Gastroesophageal sphincter (tissue), 4 donors: ENCODE measurements around the gene TMEM255B. TPM values are rescaled to one million over a fixed set of nuclear protein-coding genes. Genes with fewer than 3 reads are reported as not detected.

Experiments
- ATAC-seq: fragments of 150-250 bp; one replicate; pipeline ENCODE4 v1.9.1; 2016; ENCODE audit warnings: mild to moderate bottlenecking, moderate library complexity
- H3K27ac ChIP-seq, 4 donors: fragments of 200-600 bp; sonication (generic) in 3 of 4; 1 replicate in 3 of 4; 2 replicates in 1 of 4; pipeline ENCODE4 v1.5.1; 2016 to 2019
- H3K27me3 ChIP-seq: fragments of 200-600 bp; sonication (generic); one replicate; pipeline ENCODE4 v1.5.1; 2019
- H3K36me3 ChIP-seq, 2 donors: fragments of 200-600 bp; sonication (generic); one replicate each; pipeline ENCODE4 v1.5.1; 2019; ENCODE audit warnings: control low read depth in 1 of 2
- H3K4me1 ChIP-seq, 3 donors: fragments of 200-600 bp; sonication (generic); 1 replicate in 2 of 3; 2 replicates in 1 of 3; pipeline ENCODE4 v1.5.1; 2016 to 2019; ENCODE audit warnings: control low read depth in 2 of 3
- H3K4me3 ChIP-seq, 2 donors: fragments of 200-600 bp; sonication (generic); one replicate each; pipeline ENCODE4 v1.5.1; 2019; ENCODE audit warnings: mild to moderate bottlenecking in 1 of 2, moderate library complexity in 1 of 2
- H3K9me3 ChIP-seq, 3 donors: fragments of 200-600 bp; sonication (generic); one replicate each; pipeline ENCODE4 v1.5.1; 2017 to 2019; ENCODE audit warnings: control low read depth in 2 of 3
- EP300 ChIP-seq: sonication (generic); formaldehyde crosslinking; IDR thresholded peaks from one replicate; pipeline ENCODE4 v1.6.1; 2017; ENCODE audit warnings: antibody characterized with exemption, mild to moderate bottlenecking
- POLR2A ChIP-seq, 2 donors: fragments of 450-650 bp; IDR thresholded peaks; one replicate each; pipeline ENCODE4 v1.6.1; 2017; ENCODE audit warnings: antibody characterized with exemption in 2 of 2, mild to moderate bottlenecking in 2 of 2, moderate library complexity in 1 of 2
- POLR2AphosphoS5 ChIP-seq: sonication (generic); formaldehyde crosslinking; IDR thresholded peaks from one replicate; pipeline ENCODE4 v1.6.1; 2017; ENCODE audit warnings: antibody characterized with exemption
- WGBS, 2 donors: methylation state at CpG; one replicate each; pipeline ENCODE4 v1.1.5; 2018; ENCODE audit warnings: low coverage in 1 of 2; 5-methylcytosine and 5-hydroxymethylcytosine counted together
- total RNA-seq, 4 donors: library from RNA; depleted of rRNA; stranded (reverse); fragments of >200 nt; gene quantifications; one replicate each; pipeline ENCODE4 v1.1.0, GENCODE V29; 2016
- TF ChIP-seq, protein P1 (sequence below), 4 experiments: fragments of 200-600 bp in 2 of 4; fragments of 450-650 bp in 2 of 4; sonication (generic) in 1 of 4; IDR thresholded peaks; one replicate each; pipeline ENCODE4 v1.5.1; 2017 to 2019; ENCODE audit warnings: antibody characterized with exemption in 4 of 4, mild to moderate bottlenecking in 2 of 4, moderate library complexity in 2 of 4

TMEM255B gene
- total RNA-seq, 4 donors from 2014 or later: 4.9 to 13.2 (median 7.8) TPM

DNA sequence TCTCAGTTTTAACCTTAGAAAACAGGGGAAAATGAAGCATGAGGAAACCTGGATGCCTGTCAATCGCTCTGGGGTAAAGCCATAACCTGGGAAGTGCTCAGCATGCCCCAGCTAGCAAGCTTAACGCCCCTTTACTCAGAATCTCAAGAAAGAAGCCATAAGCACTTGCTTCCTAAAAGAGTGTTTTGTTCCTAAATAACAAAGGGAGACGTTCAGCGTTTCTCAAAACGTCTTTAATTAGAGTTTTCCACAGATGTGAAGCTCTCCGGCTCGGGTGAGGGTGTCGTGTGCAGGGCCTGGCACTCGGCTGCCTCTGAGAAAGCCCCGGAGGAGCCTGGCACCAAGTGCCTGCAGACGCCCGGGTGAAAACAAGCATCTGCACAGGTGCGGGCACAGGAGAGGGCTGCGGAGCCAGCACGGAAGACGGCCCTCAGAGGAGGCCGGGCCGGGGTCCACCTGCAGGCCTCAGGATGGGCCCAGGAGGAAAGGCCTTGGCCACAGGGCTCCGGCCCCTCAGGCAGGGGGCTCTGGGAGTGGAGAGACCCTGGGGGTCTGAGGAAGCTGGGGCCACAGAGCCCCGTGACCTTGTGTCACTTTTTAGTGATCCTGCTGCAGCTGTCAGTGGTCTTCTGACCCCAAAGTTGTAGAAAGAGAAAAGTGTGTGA, 98.6 kb downstream of the TMEM255B start:
- no peaks in the 10 kb centered on the region for H3K9me3 ChIP-seq
- H3K4me3 ChIP-seq: no peak overlapping the region
- WGBS, 2 donors: 29 to 77% methylated on average over 7 to 12 of the region's 20 CpGs
- no peak for ATAC-seq
- peaks cover 0 to 11% of the 10 kb centered on the region in 2 donors for H3K36me3 ChIP-seq
- TF ChIP-seq, protein P1, sequence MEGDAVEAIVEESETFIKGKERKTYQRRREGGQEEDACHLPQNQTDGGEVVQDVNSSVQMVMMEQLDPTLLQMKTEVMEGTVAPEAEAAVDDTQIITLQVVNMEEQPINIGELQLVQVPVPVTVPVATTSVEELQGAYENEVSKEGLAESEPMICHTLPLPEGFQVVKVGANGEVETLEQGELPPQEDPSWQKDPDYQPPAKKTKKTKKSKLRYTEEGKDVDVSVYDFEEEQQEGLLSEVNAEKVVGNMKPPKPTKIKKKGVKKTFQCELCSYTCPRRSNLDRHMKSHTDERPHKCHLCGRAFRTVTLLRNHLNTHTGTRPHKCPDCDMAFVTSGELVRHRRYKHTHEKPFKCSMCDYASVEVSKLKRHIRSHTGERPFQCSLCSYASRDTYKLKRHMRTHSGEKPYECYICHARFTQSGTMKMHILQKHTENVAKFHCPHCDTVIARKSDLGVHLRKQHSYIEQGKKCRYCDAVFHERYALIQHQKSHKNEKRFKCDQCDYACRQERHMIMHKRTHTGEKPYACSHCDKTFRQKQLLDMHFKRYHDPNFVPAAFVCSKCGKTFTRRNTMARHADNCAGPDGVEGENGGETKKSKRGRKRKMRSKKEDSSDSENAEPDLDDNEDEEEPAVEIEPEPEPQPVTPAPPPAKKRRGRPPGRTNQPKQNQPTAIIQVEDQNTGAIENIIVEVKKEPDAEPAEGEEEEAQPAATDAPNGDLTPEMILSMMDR (IDR thresholded peaks at IDR 0.05): no peak
- TF ChIP-seq POLR2A (IDR thresholded peaks at IDR 0.05): no peak
- TF ChIP-seq EP300: no peak
- H3K27me3 ChIP-seq: no peaks in the 10 kb centered on the region
- H3K27ac ChIP-seq: peak overlapping the region in 3 of 4 donors; percentile 39 to 76 (median 73)
- peaks cover 8 to 100% (median 58%) of the 10 kb centered on the region in 3 donors for H3K4me1 ChIP-seq

DNA sequence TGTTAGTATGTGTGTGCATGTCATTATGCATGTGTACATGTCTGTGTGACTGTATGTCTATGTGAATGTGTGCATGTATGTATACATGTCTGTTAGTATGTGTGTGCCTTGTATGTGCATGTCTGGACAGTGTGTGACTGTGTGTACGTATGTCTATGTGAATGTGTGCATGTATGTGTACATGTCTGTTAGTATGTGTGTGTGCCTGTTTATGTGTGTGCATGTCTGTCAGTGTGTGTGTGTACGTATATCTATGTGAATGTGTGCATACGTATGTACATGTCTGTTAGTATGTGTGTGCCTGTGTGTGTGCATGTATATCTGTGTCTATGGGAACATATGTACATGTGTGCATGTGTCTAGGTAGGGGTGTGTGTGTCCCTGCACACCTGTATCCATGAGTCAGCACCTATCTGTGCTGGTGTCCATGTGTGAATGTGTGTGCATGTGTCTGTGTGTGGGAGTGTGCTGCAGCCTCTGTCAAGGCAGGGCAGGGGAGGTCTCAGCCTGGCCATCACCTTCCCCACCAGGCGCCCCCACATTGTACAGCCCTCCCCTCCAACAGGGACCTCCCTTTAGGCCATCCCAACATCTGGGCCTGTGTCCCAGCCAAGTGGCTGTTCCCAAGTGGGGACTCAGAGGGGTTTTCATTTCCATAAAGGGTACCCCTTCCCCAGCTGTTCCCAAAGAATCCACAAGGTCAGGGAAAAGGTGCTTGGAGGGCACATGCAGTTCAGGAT, 100.5 kb downstream of the TMEM255B start:
- no peaks in the 10 kb centered on the region for H3K27me3 ChIP-seq
- no peaks in the 10 kb centered on the region for H3K9me3 ChIP-seq
- peaks cover 5 to 92% (median 41%) of the 10 kb centered on the region in 3 donors for H3K4me1 ChIP-seq
- H3K36me3 ChIP-seq: peaks cover 0 to 11% of the 10 kb centered on the region in 2 donors
- no peak overlapping the region for H3K4me3 ChIP-seq
- peak overlapping the region in 3 of 4 donors; percentile 93 to 98 (median 98) for H3K27ac ChIP-seq
- WGBS, 2 donors: 40 to 89% methylated on average over 1 to 3 of the region's 4 CpGs
- TF ChIP-seq EP300 (no peak), POLR2A (IDR thresholded peaks at IDR 0.05) (no peak), POLR2AphosphoS5 (no peak)
- TF ChIP-seq, protein P1 (IDR thresholded peaks at IDR 0.05): no peak
- no peak for ATAC-seq

DNA sequence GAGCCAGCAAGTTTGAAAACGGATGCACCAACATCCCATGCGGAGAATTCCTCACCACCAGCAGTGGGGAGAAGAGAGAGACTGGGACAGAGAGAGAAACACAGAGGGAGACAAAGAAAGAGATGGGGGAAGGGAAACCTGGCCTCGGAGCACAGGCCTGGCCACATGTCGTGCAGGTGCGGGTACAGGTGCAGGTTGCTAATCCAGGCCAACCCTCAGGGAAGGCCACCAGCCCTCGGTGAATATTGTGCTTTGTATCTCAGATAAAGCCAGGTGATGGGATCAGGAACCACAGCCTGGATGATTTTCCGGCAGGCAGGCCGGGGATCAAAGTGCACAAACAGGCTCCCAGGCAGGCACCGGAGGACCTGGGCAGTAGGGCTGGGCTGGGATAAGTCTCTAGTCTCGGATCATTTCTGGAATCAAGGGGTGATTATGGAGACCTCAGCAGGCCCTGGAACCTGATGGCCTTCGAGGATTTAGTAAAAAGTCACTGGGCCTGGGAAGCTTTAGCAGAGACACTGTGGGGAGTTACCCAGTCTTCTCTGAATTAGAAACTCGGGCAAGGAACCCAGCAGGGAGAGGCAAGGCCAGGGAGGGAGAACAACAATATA, 101.1 kb downstream of the TMEM255B start:
- Histone ChIP-seq H3K36me3 (peaks cover 0 to 11% of the 10 kb centered on the region in 2 donors), H3K4me1 (peaks cover 0 to 92% (median 41%) of the 10 kb centered on the region in 3 donors), H3K27ac (peak overlapping the region in 3 of 4 donors; percentile 93 to 98 (median 98)), H3K27me3 (no peaks in the 10 kb centered on the region), H3K9me3 (no peaks in the 10 kb centered on the region), H3K4me3 (no peak overlapping the region)
- no peak for ATAC-seq
- TF ChIP-seq EP300 (no peak), POLR2A (IDR thresholded peaks at IDR 0.05) (no peak), POLR2AphosphoS5 (no peak)
- TF ChIP-seq, protein P1 (IDR thresholded peaks at IDR 0.05): no peak
- 77 to 92% methylated on average over 2 to 10 of the region's 12 CpGs for WGBS, 2 donors

DNA sequence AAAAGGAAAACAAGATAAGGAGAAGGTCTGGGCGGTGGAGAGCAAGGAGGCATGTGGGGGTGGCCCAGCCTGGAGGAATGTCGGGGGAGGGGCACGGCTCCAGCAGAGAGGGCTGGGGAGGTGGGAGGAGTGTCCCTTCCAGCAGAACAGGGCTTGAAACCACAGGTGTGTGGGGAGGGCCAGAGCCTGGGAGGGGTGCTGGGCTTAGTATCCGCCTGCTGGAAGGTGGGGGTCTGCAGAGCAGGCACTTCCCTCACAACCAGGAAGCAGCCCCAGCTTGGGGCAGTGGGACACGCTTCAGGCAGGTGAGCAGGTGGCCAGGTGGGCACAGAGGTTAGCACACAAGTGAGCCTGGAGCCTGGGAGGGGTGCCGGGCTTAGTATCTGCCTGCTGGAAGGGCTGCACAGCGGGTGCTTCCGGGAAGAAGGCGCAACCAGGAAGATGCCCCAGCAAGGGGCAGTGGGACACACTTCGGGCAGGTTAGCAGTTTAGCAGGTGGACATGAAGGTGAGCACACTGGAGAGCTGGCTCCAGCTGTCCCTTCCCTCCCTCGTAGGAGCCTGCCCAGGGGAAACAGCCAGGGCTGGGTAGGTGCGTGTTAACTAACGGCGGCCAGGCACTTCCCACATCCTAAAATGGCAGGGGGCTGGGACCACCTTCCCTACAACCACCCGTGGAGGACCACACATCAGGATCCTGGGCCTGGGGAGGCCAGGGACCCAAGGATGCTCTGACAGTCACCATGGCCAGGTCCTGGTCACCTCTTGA, 101.8 kb downstream of the TMEM255B start:
- TF ChIP-seq POLR2A (IDR thresholded peaks at IDR 0.05) (no peak), POLR2AphosphoS5 (no peak), EP300 (no peak)
- TF ChIP-seq, protein P1 (IDR thresholded peaks at IDR 0.05): no peak
- Histone ChIP-seq H3K36me3 (peaks cover 0 to 11% of the 10 kb centered on the region in 2 donors), H3K27ac (peak overlapping the region in 3 of 4 donors; percentile 93 to 98 (median 98)), H3K27me3 (no peaks in the 10 kb centered on the region), H3K4me3 (peak overlapping the region in 1 of 2 donors; percentile 95), H3K4me1 (peaks cover 0 to 92% (median 34%) of the 10 kb centered on the region in 3 donors), H3K9me3 (no peaks in the 10 kb centered on the region)
- 76% methylated on average over 5 of the region's 15 CpGs; no CpG with 5 or more reads in 1 of the 2 donors for WGBS, 2 donors
- ATAC-seq: no peak
